ENCODE measurements around the gene SLC4A2.

The SLC4A2 gene

DNA sequence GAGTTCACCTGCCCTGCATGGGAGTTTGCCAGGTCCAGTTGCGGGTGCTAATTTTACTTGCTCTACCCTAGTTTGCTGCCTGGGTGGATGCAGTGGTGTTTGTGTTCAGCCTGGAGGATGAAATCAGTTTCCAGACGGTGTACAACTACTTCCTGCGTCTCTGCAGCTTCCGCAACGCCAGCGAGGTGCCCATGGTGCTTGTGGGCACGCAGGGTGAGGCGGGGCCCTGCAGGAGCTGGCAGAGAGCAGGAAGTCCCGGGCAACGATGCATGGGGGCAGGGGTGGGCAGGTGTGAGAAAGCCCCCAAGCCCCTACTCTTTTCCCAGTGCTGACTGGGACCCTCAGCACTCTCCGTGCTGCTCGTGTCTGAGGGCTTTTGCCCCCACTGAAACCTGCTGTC lies 58.2 kb downstream of the SLC4A2 start:
- DNase-seq: no peak

- DNase-seq: no peak
Measured at GRCh38 chr7:151118108-151119054, 59.0 kb downstream of the SLC4A2 start.

DNA sequence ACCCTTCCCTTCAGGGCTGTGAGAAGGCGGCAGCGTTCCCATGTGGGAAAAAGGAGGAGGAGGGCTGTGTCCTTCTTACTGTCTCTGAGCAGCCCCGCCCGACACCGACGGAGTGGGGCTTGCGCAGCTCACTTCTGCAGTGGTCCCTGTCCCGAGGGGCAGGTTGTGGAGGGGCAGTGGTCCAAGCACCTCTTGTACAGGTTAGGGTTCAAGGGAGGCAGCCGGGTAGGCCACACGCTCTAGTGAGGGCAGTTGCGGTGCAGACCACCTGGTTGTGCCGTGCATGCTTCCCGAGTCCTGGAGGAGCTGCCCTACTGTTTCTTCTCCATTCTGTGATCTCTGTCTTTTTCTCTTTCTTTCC lies 59.6 kb downstream of the SLC4A2 start:
- DNase-seq: no peak

DNA sequence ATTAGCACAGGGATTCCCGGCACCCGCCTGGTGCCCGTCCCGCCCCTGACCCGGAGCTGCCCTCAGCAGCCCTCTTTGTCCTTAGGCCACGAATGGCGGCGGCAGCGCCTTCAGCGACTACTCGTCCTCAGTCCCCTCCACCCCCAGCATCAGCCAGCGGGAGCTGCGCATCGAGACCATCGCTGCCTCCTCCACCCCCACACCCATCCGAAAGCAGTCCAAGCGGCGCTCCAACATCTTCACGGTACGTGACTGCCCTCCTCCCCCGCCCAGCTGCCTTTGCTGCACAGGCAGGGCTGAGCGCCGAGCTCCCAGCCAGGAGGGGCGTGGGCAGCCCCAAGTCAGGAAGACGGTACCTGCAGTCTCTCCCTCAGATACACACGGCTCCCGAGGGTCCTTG lies 60.5 kb downstream of the SLC4A2 start:
- no peak for DNase-seq

GRCh38 chr7:151120896-151121295 lies 61.5 kb downstream of the SLC4A2 start:
- DNase-seq: no peak

- no peak for DNase-seq
Measured at GRCh38 chr7:151121380-151122170, 62.2 kb downstream of the SLC4A2 start.

GRCh38 chr7:151122276-151122675 lies 62.9 kb downstream of the SLC4A2 start:
- no peak for DNase-seq

GRCh38 chr7:151122796-151123157 lies 63.4 kb downstream of the SLC4A2 start:
- no peak for DNase-seq

DNA sequence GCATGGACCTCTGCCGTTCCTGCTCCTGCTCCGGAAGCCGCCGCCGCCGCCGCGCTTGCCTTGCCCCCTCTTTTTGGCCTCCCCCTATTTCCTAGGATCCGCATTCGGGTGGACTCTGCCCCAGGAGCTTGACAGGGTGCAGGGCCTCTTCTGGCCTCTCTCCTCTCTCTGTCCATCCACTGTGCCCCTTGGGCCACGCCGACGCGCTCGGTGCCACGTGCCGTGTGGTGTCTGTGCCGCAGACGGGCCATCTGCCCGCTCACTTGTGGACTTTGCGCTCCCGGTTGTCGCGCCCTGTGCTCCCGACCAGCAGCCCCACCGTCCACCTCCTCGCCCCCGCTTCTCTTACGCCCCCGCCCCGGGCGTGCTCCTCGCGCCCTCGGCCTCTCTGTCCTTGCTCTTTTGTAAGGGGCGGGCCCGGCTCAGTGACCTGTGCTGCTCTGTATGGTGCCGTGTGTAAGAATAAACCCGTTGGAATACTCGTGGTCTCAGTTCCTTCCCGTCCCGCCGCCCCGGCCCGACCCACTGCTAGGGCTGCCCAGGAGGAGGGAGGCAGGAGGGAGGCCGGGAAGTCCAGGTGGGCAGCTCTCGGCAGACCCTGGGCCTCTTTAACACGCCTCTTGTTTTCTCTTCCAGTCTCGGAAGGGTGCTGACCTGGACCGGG lies 63.9 kb downstream of the SLC4A2 start:
- no peak for DNase-seq

DNA sequence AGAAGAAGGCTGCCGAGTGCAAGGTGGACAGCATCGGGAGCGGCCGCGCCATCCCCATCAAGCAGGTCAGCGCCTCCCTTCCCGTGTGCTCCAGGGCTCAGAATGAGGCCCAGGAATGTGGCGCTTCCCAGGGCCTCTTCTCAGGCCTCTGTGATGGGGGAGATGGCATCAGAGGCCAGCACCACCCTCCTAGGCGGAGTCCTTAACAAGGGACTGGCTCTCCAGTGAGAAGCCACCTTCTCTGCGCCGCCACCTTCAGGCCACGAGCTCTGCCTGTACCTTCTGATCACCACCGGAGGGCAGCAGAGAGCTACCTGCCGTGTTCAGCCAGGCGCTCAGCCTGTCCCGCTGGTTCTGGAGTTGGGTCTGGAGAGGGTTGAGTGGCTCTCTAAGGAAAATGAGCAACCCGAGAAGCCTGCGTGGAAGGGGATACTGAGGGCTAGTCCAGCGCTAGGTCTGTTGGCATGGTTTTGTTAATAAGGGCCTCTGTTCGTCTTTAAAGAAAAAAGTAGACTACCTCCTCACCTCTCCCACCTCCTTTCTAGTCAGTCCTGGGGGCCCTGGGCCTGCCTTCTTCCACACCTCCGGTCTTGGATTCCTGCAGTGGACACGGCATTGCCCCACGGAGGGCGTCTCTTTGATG lies 64.6 kb downstream of the SLC4A2 start:
- DNase-seq: peak; percentile 10

DNA sequence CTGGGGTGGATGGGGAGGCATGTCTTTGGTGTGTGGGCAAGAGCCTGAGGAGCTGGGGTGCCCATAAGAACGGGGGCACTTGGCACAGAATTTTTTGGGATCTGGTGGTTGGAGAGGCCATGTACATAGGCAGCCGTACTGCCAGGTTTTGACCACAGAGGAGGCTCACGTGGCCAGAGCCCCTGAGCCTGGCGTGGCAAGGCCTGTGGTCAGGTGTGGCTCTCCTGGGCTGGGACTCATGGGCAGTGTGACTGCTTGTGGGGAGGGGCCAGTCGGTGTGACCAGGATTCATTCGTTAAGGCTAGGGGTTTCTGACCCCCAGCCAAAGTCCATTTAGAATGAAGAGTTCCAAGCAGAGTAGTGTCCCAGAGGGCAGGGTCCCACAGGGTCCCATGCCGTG lies 65.1 kb downstream of the SLC4A2 start:
- DNase-seq: no peak

DNA sequence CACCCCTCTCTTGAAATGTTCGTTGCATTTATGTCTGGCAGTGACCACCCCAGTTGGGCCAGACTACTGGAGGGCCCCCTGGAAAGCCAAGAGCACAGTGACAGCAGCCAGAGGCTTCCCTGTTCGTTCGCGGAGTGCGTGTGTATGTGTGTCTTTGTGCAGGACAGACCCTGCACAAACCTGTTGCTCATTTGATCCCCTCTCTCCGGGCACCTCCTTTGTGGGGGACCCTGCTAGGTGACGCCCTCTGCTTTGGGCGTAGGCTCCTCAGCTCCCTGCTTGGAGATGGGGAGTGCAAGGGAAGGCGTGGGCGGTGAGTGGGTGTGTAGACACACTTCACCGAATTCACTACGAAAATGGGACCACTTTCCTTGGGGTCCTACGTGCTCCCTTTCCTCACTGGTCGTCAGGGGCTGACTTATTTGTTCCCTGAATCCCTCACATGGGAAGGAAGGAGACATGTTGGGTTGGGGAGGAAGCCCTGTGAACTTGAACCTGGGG lies 65.6 kb downstream of the SLC4A2 start:
- DNase-seq: no peak

GRCh38 chr7:151125470-151125845 lies 66.1 kb downstream of the SLC4A2 start:
- no peak for DNase-seq

DNA sequence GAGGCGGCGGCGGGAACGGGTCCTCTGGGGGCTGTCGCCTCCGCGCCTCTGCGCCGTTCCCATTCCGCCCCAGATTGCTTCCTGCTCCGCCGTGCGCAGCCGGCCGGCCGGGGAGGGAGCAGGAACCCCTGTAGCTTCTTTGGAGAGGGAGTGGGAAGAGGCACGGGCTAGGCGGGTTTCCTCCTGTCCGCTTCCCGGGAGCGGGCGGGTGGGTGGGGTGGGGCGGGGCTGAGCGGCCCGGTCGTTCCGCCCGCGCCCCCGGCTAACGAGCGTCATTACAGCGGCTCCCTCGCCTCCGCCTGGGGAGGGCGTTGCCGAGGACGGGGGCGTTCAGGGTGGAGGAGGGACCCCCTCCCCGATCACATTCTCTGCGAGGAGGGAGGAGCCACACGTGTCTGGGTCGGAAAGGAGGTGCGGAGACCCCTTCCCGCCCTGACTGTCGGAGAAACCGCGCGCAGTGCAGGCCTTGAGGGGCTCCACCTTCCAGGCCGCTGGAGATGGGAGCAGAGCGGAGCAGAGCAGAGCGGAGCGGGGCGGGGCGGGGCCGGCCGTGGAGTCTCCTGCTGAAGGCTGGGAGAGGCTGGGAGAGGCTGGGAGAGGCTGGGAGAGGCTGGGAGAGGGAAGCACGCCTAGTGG lies 66.6 kb downstream of the SLC4A2 start:
- no peak for DNase-seq

Measured in SHP77 treated with DMSO at 0.1 percent for 48 hours (cell line).